Endodermal cell (in vitro differentiated cells): ENCODE results near the gene MYL10. TPM values are rescaled to one million over a fixed set of nuclear protein-coding genes. Genes with fewer than 3 reads are reported as not detected.

Source experiments
- DNase-seq: peaks from one replicate; pipeline ENCODE4 v3.0.0-alpha.2; 2017
- H3K27ac ChIP-seq: 2 replicates; pipeline ENCODE4 v1.5.1; 2013; ENCODE audit warnings: mild to moderate bottlenecking, low read depth, low read length, moderate library complexity
- H3K27me3 ChIP-seq: 2 replicates; pipeline ENCODE4 v1.6.1; 2013; ENCODE audit warnings: mild to moderate bottlenecking, low read length, moderate library complexity; ENCODE audit not compliant: insufficient read depth, control insufficient read depth, poor library complexity, severe bottlenecking
- H3K36me3 ChIP-seq: 2 replicates; pipeline ENCODE4 v1.7.0; 2013; ENCODE audit warnings: mild to moderate bottlenecking, low read length, moderate library complexity; ENCODE audit not compliant: control insufficient read depth, insufficient read depth
- H3K4me1 ChIP-seq: one replicate; pipeline ENCODE4 v1.7.0; 2013; ENCODE audit warnings: low read length; ENCODE audit not compliant: control insufficient read depth, insufficient read depth
- H3K4me3 ChIP-seq: 2 replicates; pipeline ENCODE4 v1.5.1; 2013; ENCODE audit warnings: mild to moderate bottlenecking, low read length, moderate library complexity
- H3K9ac ChIP-seq: 2 replicates; pipeline ENCODE4 v1.6.1; 2013; ENCODE audit warnings: mild to moderate bottlenecking, low read length, moderate library complexity; ENCODE audit not compliant: poor library complexity, severe bottlenecking; ENCODE audit errors: extremely low read depth
- H3K9me3 ChIP-seq: 2 replicates; pipeline ENCODE4 v1.6.1; 2013; ENCODE audit warnings: mild to moderate bottlenecking, low read length, moderate library complexity; ENCODE audit not compliant: control insufficient read depth
- H3K27ac Mint-ChIP-seq: 2 replicates; pipeline ENCODE4 v1.8.0; 2020; ENCODE audit warnings: mixed read lengths
- H3K27me3 Mint-ChIP-seq: 2 replicates; pipeline ENCODE4 v1.8.0; 2021; ENCODE audit warnings: mild to moderate bottlenecking, mixed read lengths; ENCODE audit not compliant: insufficient read depth
- H3K36me3 Mint-ChIP-seq: 2 replicates; pipeline ENCODE4 v1.8.0; 2020; ENCODE audit warnings: low read depth, mixed read lengths
- H3K4me1 Mint-ChIP-seq: 2 replicates; pipeline ENCODE4 v1.8.0; 2020; ENCODE audit warnings: mixed read lengths
- H3K4me3 Mint-ChIP-seq: 2 replicates; pipeline ENCODE4 v1.8.0; 2020; ENCODE audit warnings: mild to moderate bottlenecking, moderate library complexity, mixed read lengths
- H3K9me3 Mint-ChIP-seq: 2 replicates; pipeline ENCODE4 v1.8.0; 2020; ENCODE audit warnings: mild to moderate bottlenecking, mixed read lengths
- CTCF ChIP-seq: fragments of 200-600 bp; sonication (generic); conservative IDR thresholded peaks from 2 replicates; pipeline ENCODE4 v1.5.0; 2021; ENCODE audit warnings: antibody characterized with exemption, mild to moderate bottlenecking
- WGBS, 2 experiments: methylation state at CpG; one replicate each; pipeline versions ENCODE4 v1.1.5 to v1.1.7; 2013; ENCODE audit warnings: missing lambda C conversion rate in 2 of 2, mixed read lengths in 1 of 2; ENCODE audit not compliant: insufficient coverage in 1 of 2, insufficient read length in 1 of 2; 5-methylcytosine and 5-hydroxymethylcytosine counted together
- total RNA-seq, 2 donors: library from RNA; stranded (reverse); fragmentation: NEBNext Ultra II Directional in 1 of 2; extraction: Animal tissue kit (Norgen Biotek cat#: 25700) in 1 of 2; gene quantifications; 2 replicates in 1 of 2; 3 replicates in 1 of 2; pipeline ENCODE4 v1.2.1, GENCODE V29; 2021

The MYL10 gene
- total RNA-seq, 2 donors from 2014 or later = not detected

GRCh38 chr7:101602484-101603241 lies 26.4 kb downstream of the MYL10 start:
- H3K27ac Mint-ChIP-seq = no peak overlapping the region
- Histone ChIP-seq H3K4me3 (no peak overlapping the region), H3K27me3 (no peaks in the 10 kb centered on the region), H3K36me3 (no peaks in the 10 kb centered on the region), H3K4me1 (no peaks in the 10 kb centered on the region), H3K9me3 (no peaks in the 10 kb centered on the region), H3K27ac (no peak overlapping the region), H3K9ac (no peak overlapping the region)
- H3K9me3 Mint-ChIP-seq = no peaks in the 10 kb centered on the region
- 49 to 72% methylated on average over 8 to 25 of the region's 25 CpGs for WGBS, 2 experiments
- peaks cover 3% of the 10 kb centered on the region for H3K4me1 Mint-ChIP-seq
- peak; percentile 99 for TF ChIP-seq CTCF
- DNase-seq = peak; percentile 98
- H3K36me3 Mint-ChIP-seq = no peaks in the 10 kb centered on the region
- peaks cover 2% of the 10 kb centered on the region for H3K27me3 Mint-ChIP-seq
- H3K4me3 Mint-ChIP-seq = no peak overlapping the region

- Mint-ChIP-seq H3K27me3 (peaks cover 2% of the 10 kb centered on the region), H3K27ac (no peak overlapping the region), H3K4me1 (peaks cover 3% of the 10 kb centered on the region), H3K9me3 (no peaks in the 10 kb centered on the region), H3K4me3 (no peak overlapping the region), H3K36me3 (no peaks in the 10 kb centered on the region)
- Histone ChIP-seq H3K27ac (no peak overlapping the region), H3K27me3 (no peaks in the 10 kb centered on the region), H3K4me3 (no peak overlapping the region), H3K9ac (no peak overlapping the region), H3K36me3 (no peaks in the 10 kb centered on the region), H3K9me3 (no peaks in the 10 kb centered on the region), H3K4me1 (no peaks in the 10 kb centered on the region)
- DNase-seq = no peak
- TF ChIP-seq CTCF = no peak
- WGBS, 2 experiments = 77 to 82% methylated on average over 9 to 12 of the region's 12 CpGs
Measured at GRCh38 chr7:101602082-101602481, 27.0 kb downstream of the MYL10 start.

GRCh38 chr7:101599787-101600186 lies 29.3 kb downstream of the MYL10 start:
- Histone ChIP-seq H3K4me1 (no peaks in the 10 kb centered on the region), H3K36me3 (no peaks in the 10 kb centered on the region), H3K9ac (no peak overlapping the region), H3K27me3 (no peaks in the 10 kb centered on the region), H3K27ac (no peak overlapping the region), H3K9me3 (no peaks in the 10 kb centered on the region), H3K4me3 (no peak overlapping the region)
- H3K27ac Mint-ChIP-seq = no peak overlapping the region
- no peaks in the 10 kb centered on the region for H3K36me3 Mint-ChIP-seq
- no peak for TF ChIP-seq CTCF
- DNase-seq = no peak
- 97 to 100% methylated on average over 1 to 3 of the region's 3 CpGs for WGBS, 2 experiments
- no peaks in the 10 kb centered on the region for H3K9me3 Mint-ChIP-seq
- peaks cover 8% of the 10 kb centered on the region for H3K27me3 Mint-ChIP-seq
- peaks cover 3% of the 10 kb centered on the region for H3K4me1 Mint-ChIP-seq
- no peak overlapping the region for H3K4me3 Mint-ChIP-seq
